ENCODE results near the gene MAP7.
"Not testable (repeated sequence)": the region's sequence is repeated elsewhere in the genome, so short reads cannot be mapped to it uniquely, and the experiment has no call there.

The MAP7 gene

GRCh38 chr6:136337121-136337520, 213.1 kb downstream of the MAP7 start:
- no peak for DNase-seq (ENCODE audit: low read depth in 3 of 3)

GRCh38 chr6:136335736-136336363, 214.4 kb downstream of the MAP7 start:
- no peak for DNase-seq (ENCODE audit: low read depth in 3 of 3)

GRCh38 chr6:136334853-136335252, 215.4 kb downstream of the MAP7 start:
- no peak for DNase-seq (ENCODE audit: low read depth in 3 of 3)

GRCh38 chr6:136334465-136334846, 215.8 kb downstream of the MAP7 start:
- no peak for DNase-seq (ENCODE audit: low read depth in 3 of 3)

GRCh38 chr6:136333824-136334464, 216.3 kb downstream of the MAP7 start:
- DNase-seq (ENCODE audit: low read depth in 3 of 3), result no peak

GRCh38 chr6:136331461-136331860, 218.8 kb downstream of the MAP7 start:
- no peak for DNase-seq (ENCODE audit: low read depth in 3 of 3)

- DNase-seq (ENCODE audit: low read depth in 3 of 3), result no peak
These were observed 219.6 kb downstream of the MAP7 start for GRCh38 chr6:136330634-136331033.

GRCh38 chr6:136326038-136326553, 224.1 kb downstream of the MAP7 start:
- no peak for DNase-seq (ENCODE audit: low read depth in 3 of 3)

- DNase-seq (ENCODE audit: low read depth in 3 of 3), result no peak
These were observed 225.4 kb downstream of the MAP7 start for GRCh38 chr6:136324686-136325380.

- no peak for DNase-seq (ENCODE audit: low read depth in 3 of 3)
These were observed 226.7 kb downstream of the MAP7 start for GRCh38 chr6:136323431-136324112.

GRCh38 chr6:136319732-136320131, 230.5 kb downstream of the MAP7 start:
- no peak for DNase-seq (ENCODE audit: low read depth in 3 of 3)

- DNase-seq (ENCODE audit: low read depth in 3 of 3), result no peak
These were observed 231.5 kb downstream of the MAP7 start for GRCh38 chr6:136318676-136319075.

GRCh38 chr6:136317971-136318370, 232.3 kb downstream of the MAP7 start:
- DNase-seq (ENCODE audit: low read depth in 3 of 3), result no peak

GRCh38 chr6:136317021-136317694, 233.1 kb downstream of the MAP7 start:
- DNase-seq (ENCODE audit: low read depth in 3 of 3), result peak in 2 of 3 experiments; percentile 13 to 38

GRCh38 chr6:136315594-136315993, 234.6 kb downstream of the MAP7 start:
- DNase-seq (ENCODE audit: low read depth in 3 of 3), result no peak

GRCh38 chr6:136312975-136313374, 237.2 kb downstream of the MAP7 start:
- DNase-seq (ENCODE audit: low read depth in 3 of 3), result no peak

GRCh38 chr6:136309729-136310311, 240.4 kb downstream of the MAP7 start:
- no peak for DNase-seq (ENCODE audit: low read depth in 3 of 3)

GRCh38 chr6:136309171-136309570, 241.1 kb downstream of the MAP7 start:
- DNase-seq (ENCODE audit: low read depth in 3 of 3), result no peak

- DNase-seq (ENCODE audit: low read depth in 3 of 3), result not testable (repeated sequence)
These were observed 241.8 kb downstream of the MAP7 start for GRCh38 chr6:136308469-136308868.

- DNase-seq (ENCODE audit: low read depth in 3 of 3), result no peak
These were observed 242.9 kb downstream of the MAP7 start for GRCh38 chr6:136307351-136307750.

GRCh38 chr6:136306466-136306865, 243.8 kb downstream of the MAP7 start:
- DNase-seq (ENCODE audit: low read depth in 3 of 3), result no peak

Measured in stimulated activated CD4-positive, alpha-beta T cell treated with anti-CD3 and anti-CD28 coated beads, TNF-alpha, amount 100 ng/mL, for 4 hours (primary cell).